ENCODE results near the gene AGAP1. TPM values are rescaled to one million over a fixed set of nuclear protein-coding genes. Genes with fewer than 3 reads are reported as not detected.

The AGAP1 gene
- total RNA-seq, 6 experiments from 2014 or later, result 8.1 to 11.2 (median 9.8) TPM

GRCh38 chr2:235847576-235847975 is 353.7 kb downstream of the AGAP1 start:
- no peaks in the 10 kb centered on the region for H3K27me3 ChIP-seq
- H3K9me3 ChIP-seq, result no peaks in the 10 kb centered on the region
- H3K36me3 ChIP-seq, result no peaks in the 10 kb centered on the region
- WGBS (ENCODE audit: insufficient coverage, low coverage, low lambda C conversion rate, missing lambda C conversion rate), result 92% methylated on average over 11 of the region's 11 CpGs
- H3K27ac ChIP-seq, result no peak overlapping the region
- H3K4me3 ChIP-seq, result no peak overlapping the region
- DNase-seq, result no peak
- intact Hi-C loops (cut with DNase I), result no loop called here
- TF ChIP-seq, protein P1, sequence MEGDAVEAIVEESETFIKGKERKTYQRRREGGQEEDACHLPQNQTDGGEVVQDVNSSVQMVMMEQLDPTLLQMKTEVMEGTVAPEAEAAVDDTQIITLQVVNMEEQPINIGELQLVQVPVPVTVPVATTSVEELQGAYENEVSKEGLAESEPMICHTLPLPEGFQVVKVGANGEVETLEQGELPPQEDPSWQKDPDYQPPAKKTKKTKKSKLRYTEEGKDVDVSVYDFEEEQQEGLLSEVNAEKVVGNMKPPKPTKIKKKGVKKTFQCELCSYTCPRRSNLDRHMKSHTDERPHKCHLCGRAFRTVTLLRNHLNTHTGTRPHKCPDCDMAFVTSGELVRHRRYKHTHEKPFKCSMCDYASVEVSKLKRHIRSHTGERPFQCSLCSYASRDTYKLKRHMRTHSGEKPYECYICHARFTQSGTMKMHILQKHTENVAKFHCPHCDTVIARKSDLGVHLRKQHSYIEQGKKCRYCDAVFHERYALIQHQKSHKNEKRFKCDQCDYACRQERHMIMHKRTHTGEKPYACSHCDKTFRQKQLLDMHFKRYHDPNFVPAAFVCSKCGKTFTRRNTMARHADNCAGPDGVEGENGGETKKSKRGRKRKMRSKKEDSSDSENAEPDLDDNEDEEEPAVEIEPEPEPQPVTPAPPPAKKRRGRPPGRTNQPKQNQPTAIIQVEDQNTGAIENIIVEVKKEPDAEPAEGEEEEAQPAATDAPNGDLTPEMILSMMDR (IDR thresholded peaks at IDR 0.05), result no peak
- TF ChIP-seq POLR2A (IDR thresholded peaks at IDR 0.05), result no peak
- H3K4me1 ChIP-seq, result no peaks in the 10 kb centered on the region
- ATAC-seq, result no peak

GRCh38 chr2:235848055-235848454 is 354.2 kb downstream of the AGAP1 start:
- H3K36me3 ChIP-seq, result no peaks in the 10 kb centered on the region
- H3K9me3 ChIP-seq, result no peaks in the 10 kb centered on the region
- no peaks in the 10 kb centered on the region for H3K4me1 ChIP-seq
- no CpG with 5 or more reads among the region's 4 CpGs for WGBS (ENCODE audit: insufficient coverage, low coverage, low lambda C conversion rate, missing lambda C conversion rate)
- H3K27ac ChIP-seq, result no peak overlapping the region
- intact Hi-C loops (cut with DNase I), result no loop called here
- no peaks in the 10 kb centered on the region for H3K27me3 ChIP-seq
- ATAC-seq, result no peak
- DNase-seq, result no peak
- H3K4me3 ChIP-seq, result no peak overlapping the region
- no peak for TF ChIP-seq POLR2A (IDR thresholded peaks at IDR 0.05)
- TF ChIP-seq, protein P1 (IDR thresholded peaks at IDR 0.05), result no peak

- intact Hi-C loops (cut with DNase I), result no loop called here
- Histone ChIP-seq H3K9me3 (no peaks in the 10 kb centered on the region), H3K27me3 (no peaks in the 10 kb centered on the region), H3K27ac (no peak overlapping the region), H3K4me3 (no peak overlapping the region), H3K36me3 (no peaks in the 10 kb centered on the region), H3K4me1 (no peaks in the 10 kb centered on the region)
- 91% methylated on average over 7 of the region's 7 CpGs for WGBS (ENCODE audit: insufficient coverage, low coverage, low lambda C conversion rate, missing lambda C conversion rate)
- no peak for ATAC-seq
- DNase-seq, result no peak
- TF ChIP-seq POLR2A (IDR thresholded peaks at IDR 0.05), result no peak
- TF ChIP-seq, protein P1 (IDR thresholded peaks at IDR 0.05), result no peak
Measured at GRCh38 chr2:235848946-235849345, 355.1 kb downstream of the AGAP1 start.

GRCh38 chr2:235849489-235849888 is 355.6 kb downstream of the AGAP1 start:
- ATAC-seq, result no peak
- TF ChIP-seq, protein P1 (IDR thresholded peaks at IDR 0.05), result no peak
- TF ChIP-seq POLR2A (IDR thresholded peaks at IDR 0.05), result no peak
- 80% methylated on average over 2 of the region's 10 CpGs for WGBS (ENCODE audit: insufficient coverage, low coverage, low lambda C conversion rate, missing lambda C conversion rate)

DNA sequence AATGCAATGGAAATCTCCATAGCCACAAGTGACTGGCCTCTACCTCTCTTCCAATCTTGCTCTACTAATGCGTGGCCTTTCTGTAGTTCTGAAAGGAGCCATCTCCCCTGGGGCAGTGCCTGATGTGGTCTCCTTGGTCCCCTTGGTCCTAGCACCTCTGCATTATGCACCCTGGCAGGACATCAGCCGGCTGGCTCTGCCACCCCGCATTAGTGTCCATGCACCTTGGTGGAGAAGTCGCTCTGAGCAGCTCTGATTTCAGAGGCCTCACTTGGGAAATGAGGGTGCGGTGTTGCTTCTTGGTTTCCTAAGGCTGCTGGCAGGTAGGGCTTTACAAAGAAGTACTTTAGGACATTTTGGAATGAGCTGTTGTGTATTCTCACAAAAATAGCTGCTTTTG is 356.4 kb downstream of the AGAP1 start:
- Histone ChIP-seq H3K27me3 (no peaks in the 10 kb centered on the region), H3K4me3 (no peak overlapping the region), H3K27ac (no peak overlapping the region), H3K36me3 (no peaks in the 10 kb centered on the region), H3K4me1 (no peaks in the 10 kb centered on the region), H3K9me3 (no peaks in the 10 kb centered on the region)
- DNase-seq (no peak), ATAC-seq (no peak)
- 40% methylated on average over 2 of the region's 5 CpGs for WGBS (ENCODE audit: insufficient coverage, low coverage, low lambda C conversion rate, missing lambda C conversion rate)
- intact Hi-C loops (cut with DNase I), result no loop called here
- TF ChIP-seq POLR2A (IDR thresholded peaks at IDR 0.05), result no peak
- TF ChIP-seq, protein P1 (IDR thresholded peaks at IDR 0.05), result no peak

More at GRCh38 chr2:235849489-235849888, 355.6 kb downstream of the AGAP1 start:
- no peak for DNase-seq
- H3K27me3 ChIP-seq, result no peaks in the 10 kb centered on the region
- no peak overlapping the region for H3K4me3 ChIP-seq
- no peak overlapping the region for H3K27ac ChIP-seq
- H3K9me3 ChIP-seq, result no peaks in the 10 kb centered on the region
- H3K36me3 ChIP-seq, result no peaks in the 10 kb centered on the region
- intact Hi-C loops (cut with DNase I), result no loop called here
- no peaks in the 10 kb centered on the region for H3K4me1 ChIP-seq

Data from right lobe of liver (tissue), 6 donors.